NCI-H748 (cell line): ENCODE data around the gene PLCB1.

Experiments
- DNase-seq: peaks from one replicate; lab custom pipeline; 2025; ENCODE audit not compliant: unreplicated experiment; lab: John Stamatoyannopoulos, UW

The PLCB1 gene

GRCh38 chr20:8903655-8904605, 771.9 kb downstream of the PLCB1 start:
- no peak for DNase-seq

- DNase-seq = no peak
Measured at GRCh38 chr20:8909596-8909995, 777.5 kb downstream of the PLCB1 start.

- no peak for DNase-seq
Measured at GRCh38 chr20:8912096-8912495, 780.0 kb downstream of the PLCB1 start.

DNA sequence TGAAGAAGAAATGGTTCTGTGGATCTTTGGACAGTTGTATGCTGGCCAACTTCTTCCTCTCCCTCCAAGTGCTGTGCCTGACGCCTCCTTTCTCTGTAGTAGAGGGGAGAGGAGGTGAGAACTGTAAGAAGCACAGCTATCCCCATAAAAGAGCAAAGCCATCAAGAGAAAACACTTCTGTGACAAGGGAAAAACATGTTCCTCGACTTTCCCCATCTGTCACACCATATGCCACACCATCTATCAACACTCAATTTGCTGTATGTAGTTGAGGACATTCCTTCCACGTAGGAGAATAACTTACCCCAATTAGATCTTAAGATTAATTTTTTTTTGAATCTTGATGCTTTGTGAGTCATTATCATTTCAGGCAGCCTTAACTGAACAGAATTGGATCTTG, 780.7 kb downstream of the PLCB1 start:
- no peak for DNase-seq

GRCh38 chr20:8913456-8913855, 781.4 kb downstream of the PLCB1 start:
- no peak for DNase-seq

DNA sequence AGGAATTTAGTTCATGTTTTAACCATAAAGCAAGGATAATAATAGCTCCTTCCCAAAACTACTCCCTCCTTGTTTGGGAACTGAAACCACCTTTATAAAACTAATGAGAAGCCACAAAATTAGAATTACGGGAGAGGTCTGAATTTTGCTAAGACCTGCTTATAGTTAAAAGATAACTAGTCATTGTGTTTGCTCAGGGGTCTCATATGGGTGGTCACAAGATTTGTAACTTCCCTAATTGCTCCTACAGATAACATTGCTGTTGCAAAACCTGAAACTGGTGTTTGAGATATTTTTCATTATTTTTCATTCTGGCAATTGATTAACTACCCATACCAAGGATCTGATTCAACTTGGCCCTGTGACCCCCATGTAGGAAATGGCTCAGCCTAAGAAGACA, 782.4 kb downstream of the PLCB1 start:
- no peak for DNase-seq

- no peak for DNase-seq
Measured at GRCh38 chr20:8917084-8917483, 785.0 kb downstream of the PLCB1 start.

- no peak for DNase-seq
Measured at GRCh38 chr20:8918145-8918544, 786.1 kb downstream of the PLCB1 start.

- no peak for DNase-seq
Measured at GRCh38 chr20:8924539-8924938, 792.5 kb downstream of the PLCB1 start.

- no peak for DNase-seq
Measured at GRCh38 chr20:8930726-8931125, 798.7 kb downstream of the PLCB1 start.

DNA sequence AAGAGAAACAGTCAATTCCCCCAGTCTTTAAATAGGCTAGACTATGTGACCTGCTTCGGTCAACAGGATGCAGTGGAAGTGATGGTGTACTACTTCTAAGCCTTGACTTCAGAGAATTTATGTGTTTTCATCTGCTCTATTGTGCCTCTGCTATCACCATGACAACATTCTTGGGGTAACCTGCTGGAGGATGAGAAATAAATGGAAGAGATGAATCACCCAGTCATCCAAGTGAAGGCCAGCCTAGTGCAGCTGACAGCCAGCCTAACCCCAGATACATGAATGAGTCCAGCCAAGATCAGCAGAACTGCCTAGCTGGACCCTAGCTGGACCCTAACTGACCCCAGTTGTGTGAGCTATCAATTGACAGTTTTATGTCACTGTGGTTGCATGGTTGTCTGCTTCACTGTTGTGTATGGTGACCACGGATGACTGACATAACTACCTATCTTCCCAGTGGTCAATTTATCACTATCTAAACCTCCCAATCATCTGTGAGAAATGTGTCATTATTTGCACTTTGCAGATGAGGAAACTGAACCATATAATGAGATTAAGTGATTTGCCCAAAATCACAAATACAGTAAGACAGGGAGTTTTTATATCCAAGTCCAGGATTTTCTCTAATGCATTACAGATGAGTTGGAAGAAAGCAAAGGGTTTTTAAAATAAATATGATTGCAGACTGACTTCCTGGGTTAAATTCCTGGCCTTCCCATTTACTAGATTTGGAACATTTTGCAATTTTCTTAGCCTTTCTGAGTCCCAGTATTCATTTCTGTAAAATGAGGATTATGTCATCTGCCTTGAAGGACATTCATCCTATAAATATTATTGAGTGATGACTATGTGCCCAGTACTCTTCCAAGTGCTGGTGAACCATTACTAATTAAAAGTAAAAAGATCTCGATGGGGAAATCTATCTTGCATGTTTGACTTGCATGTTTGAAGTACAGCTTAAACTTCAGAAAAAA, 800.4 kb downstream of the PLCB1 start:
- DNase-seq = no peak

DNA sequence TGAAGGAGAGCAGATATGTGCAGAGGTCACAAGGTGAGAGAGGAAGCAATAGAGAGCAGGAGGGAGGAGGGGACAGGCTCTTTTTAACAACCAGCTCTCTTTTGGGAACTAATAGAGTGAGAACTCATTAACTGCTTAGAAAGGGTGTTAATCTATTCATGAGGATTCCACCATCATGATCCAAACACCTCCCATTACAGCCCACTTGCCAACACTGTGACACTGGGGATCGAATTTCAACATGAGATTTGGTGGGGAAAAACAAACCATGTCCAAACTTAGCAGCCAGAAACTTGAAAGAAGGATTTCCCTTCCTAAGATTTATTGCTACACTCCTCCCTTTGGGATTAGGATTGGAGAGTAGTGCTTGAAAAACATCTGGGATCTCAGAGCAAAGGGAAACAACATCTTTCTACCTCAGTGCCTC, 801.3 kb downstream of the PLCB1 start:
- DNase-seq = no peak

- DNase-seq = no peak
Measured at GRCh38 chr20:8934362-8934761, 802.3 kb downstream of the PLCB1 start.
